HUES6 (cell line): ENCODE data around the gene DYNC2I2.
"Not testable (repeated sequence)": the region's sequence is repeated elsewhere in the genome, so short reads cannot be mapped to it uniquely, and the experiment has no call there.

Experiments used
- H3K27ac ChIP-seq: 2 replicates; pipeline ENCODE4 v1.7.0; 2013; ENCODE audit warnings: low read depth, mild to moderate bottlenecking, low read length, inconsistent platforms
- H3K27me3 ChIP-seq: 2 replicates; pipeline ENCODE4 v1.6.1; 2013; ENCODE audit warnings: low read length; ENCODE audit not compliant: control insufficient read depth, insufficient read depth
- H3K36me3 ChIP-seq: 2 replicates; pipeline ENCODE4 v1.6.1; 2013; ENCODE audit warnings: low read length; ENCODE audit not compliant: control insufficient read depth, insufficient read depth
- H3K4me1 ChIP-seq: 2 replicates; pipeline ENCODE4 v1.6.1; 2013; ENCODE audit warnings: low read length; ENCODE audit not compliant: control insufficient read depth, insufficient read depth
- H3K4me3 ChIP-seq: 2 replicates; pipeline ENCODE4 v1.5.1; 2013; ENCODE audit warnings: low read depth, low read length
- H3K9ac ChIP-seq: one replicate; pipeline ENCODE4 v1.6.1; 2013; ENCODE audit warnings: mild to moderate bottlenecking, low read length
- H3K9me3 ChIP-seq: 2 replicates; pipeline ENCODE4 v1.6.1; 2013; ENCODE audit warnings: low read depth, low read length; ENCODE audit not compliant: control insufficient read depth, insufficient read depth

Gene DYNC2I2

DNA sequence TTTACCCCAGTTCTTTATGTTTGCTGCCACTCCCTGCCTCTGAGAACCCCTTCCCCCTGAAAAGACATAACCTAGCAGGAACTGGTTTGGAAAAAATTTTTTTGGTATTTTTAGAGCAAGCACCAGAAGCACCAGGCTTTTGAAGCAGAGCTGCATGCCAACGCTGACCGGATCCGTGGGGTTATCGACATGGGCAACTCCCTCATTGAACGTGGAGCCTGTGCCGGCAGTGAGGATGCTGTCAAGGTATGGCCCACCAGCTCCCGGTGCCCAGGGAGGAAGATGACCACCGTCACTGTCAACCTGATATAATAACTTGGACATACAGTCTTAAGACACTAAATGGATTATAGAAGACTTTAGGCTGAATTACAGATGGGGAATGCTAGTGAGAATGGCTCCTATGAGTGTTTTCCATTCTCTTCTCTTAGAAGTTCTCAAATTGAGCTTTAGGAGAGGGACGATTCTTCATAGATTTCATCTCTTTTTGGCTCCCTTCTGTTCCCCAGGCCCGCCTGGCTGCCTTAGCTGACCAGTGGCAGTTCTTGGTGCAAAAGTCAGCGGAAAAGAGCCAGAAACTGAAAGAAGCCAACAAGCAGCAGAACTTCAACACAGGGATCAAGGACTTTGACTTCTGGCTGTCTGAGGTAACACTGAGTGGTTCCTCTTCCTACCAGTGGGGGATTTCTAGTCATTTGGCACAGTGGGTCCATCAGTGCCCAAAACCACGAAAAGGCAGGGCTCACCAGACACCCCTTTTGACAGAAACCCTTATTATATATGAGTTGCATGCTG, 44.9 kb downstream of the DYNC2I2 start:
- Histone ChIP-seq H3K27ac (no peak overlapping the region), H3K27me3 (no peaks in the 10 kb centered on the region), H3K9me3 (no peaks in the 10 kb centered on the region), H3K9ac (no peak overlapping the region), H3K36me3 (peaks cover 96% of the 10 kb centered on the region), H3K4me3 (no peak overlapping the region), H3K4me1 (no peaks in the 10 kb centered on the region)

DNA sequence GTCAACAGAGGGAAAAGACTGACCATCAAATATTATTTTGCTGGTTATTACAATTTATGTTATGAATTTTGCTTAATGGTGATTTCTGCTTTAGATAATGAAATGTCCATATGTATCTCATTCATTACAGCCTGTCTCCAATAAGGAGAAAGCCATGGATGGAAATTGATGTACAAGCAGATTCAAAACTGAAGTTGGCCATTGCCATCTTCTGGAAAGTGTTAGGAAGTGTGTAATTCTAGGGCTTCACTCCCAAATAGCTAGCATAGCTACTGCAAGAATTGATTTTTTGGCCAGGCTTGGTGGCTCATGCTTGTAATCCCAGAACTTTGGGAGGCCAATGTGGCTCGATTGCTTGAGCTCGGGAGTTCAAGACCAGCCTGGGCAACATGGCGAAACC, 45.8 kb downstream of the DYNC2I2 start:
- peaks cover 96% of the 10 kb centered on the region for H3K36me3 ChIP-seq

DNA sequence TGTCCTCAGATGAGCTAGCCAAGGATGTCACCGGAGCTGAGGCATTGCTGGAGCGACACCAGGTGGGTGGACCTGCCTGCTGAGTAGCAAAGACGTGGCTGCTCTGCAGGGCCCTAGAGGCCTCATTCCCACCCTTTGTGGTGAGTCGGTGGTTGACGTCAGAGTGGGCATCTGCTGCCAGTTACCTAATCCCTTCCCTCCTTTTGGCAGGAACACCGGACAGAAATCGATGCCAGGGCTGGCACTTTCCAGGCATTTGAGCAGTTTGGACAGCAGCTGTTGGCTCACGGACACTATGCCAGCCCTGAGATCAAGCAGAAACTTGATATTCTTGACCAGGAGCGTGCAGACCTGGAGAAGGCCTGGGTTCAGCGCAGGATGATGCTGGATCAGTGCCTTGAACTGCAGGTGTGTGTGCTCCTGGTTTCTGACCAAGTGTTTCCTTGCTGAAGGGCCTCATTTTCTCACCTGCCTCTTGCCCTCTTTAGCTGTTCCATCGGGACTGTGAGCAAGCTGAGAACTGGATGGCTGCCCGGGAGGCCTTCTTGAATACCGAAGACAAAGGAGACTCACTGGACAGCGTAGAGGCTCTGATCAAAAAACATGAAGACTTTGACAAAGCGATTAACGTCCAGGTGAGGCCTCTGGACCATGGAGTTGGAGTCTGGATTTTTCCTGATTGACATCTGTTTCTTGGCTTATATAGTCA, 48.9 kb downstream of the DYNC2I2 start:
- no peak overlapping the region for H3K27ac ChIP-seq
- H3K9ac ChIP-seq, result no peak overlapping the region
- H3K9me3 ChIP-seq, result no peaks in the 10 kb centered on the region
- no peaks in the 10 kb centered on the region for H3K4me1 ChIP-seq
- no peak overlapping the region for H3K4me3 ChIP-seq
- peaks cover 92% of the 10 kb centered on the region for H3K36me3 ChIP-seq
- no peaks in the 10 kb centered on the region for H3K27me3 ChIP-seq

More for the DNA sequence above, 45.8 kb downstream of the DYNC2I2 start:
- no peaks in the 10 kb centered on the region for H3K9me3 ChIP-seq
- H3K4me1 ChIP-seq, result no peaks in the 10 kb centered on the region
- H3K4me3 ChIP-seq, result no peak overlapping the region
- H3K27ac ChIP-seq, result no peak overlapping the region
- no peaks in the 10 kb centered on the region for H3K27me3 ChIP-seq
- no peak overlapping the region for H3K9ac ChIP-seq

DNA sequence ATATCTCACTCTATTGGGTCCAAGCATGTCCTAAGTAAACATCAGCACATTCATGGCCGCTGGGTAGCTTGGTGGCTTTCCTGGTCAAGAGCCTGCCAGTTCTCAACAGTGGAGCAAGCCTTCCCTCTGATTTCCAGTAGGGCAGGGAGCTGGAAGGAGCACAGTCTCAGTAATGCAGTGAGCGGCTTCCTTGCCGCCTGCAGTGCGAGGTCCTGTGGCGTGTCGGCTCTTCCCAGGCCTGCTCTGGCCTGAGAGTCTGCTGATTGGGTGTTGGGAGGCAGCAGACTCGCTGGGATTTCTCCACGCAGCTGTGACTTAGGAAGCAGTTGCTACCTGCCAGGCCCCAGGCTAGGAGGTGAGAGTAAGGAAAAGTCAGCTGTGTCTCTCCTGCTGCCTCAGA, 53.0 kb downstream of the DYNC2I2 start:
- H3K9ac ChIP-seq, result peak overlapping the region; percentile 26
- H3K27me3 ChIP-seq, result no peaks in the 10 kb centered on the region
- H3K36me3 ChIP-seq, result peaks cover 86% of the 10 kb centered on the region
- no peak overlapping the region for H3K27ac ChIP-seq
- no peak overlapping the region for H3K4me3 ChIP-seq
- no peaks in the 10 kb centered on the region for H3K4me1 ChIP-seq
- H3K9me3 ChIP-seq, result no peaks in the 10 kb centered on the region

DNA sequence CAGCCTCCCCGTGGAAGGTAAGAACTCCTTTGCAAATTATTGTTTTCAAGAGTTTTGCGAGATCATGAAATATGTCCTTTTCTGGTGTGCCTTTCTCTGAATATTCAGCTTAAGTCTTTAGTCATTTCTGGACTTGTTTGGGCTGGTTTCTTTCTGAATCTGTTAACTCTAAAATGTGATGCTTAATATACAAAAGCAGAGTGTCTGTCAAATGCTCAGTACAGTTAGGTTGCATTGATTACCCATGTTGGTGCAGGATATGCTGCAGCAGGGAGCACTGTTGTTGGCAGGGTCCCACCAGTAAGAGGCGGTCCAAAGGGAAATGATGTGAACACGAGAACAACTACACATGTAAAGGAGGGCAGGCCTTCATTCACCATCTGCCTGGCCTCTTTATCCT, 56.5 kb downstream of the DYNC2I2 start:
- Histone ChIP-seq H3K27ac (no peak overlapping the region), H3K4me1 (no peaks in the 10 kb centered on the region), H3K36me3 (peaks cover 82% of the 10 kb centered on the region), H3K9me3 (no peaks in the 10 kb centered on the region), H3K9ac (no peak overlapping the region), H3K4me3 (no peak overlapping the region), H3K27me3 (no peaks in the 10 kb centered on the region)

DNA sequence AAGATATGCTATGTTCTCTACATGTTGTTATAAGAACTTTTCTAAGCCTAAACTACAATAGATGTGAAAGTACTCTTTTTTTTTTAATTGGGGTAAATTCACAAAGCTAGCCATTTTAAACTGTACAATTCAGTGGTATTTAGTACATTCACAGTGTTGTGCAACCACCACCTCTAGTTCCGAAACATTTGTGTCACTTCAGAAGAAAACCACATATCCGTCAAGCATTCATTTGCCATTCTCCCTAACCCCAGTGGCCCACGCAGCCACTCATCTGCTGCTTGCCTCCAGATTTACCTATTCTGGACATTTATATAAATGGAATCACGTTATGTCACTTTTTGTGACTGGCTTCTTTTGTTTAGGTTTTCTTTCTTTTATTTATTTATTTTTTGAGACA, 61.2 kb downstream of the DYNC2I2 start:
- no peaks in the 10 kb centered on the region for H3K27me3 ChIP-seq
- H3K36me3 ChIP-seq, result peaks cover 88% of the 10 kb centered on the region
- H3K4me3 ChIP-seq, result no peak overlapping the region
- no peak overlapping the region for H3K27ac ChIP-seq
- H3K9ac ChIP-seq, result no peak overlapping the region
- H3K4me1 ChIP-seq, result no peaks in the 10 kb centered on the region
- no peaks in the 10 kb centered on the region for H3K9me3 ChIP-seq

DNA sequence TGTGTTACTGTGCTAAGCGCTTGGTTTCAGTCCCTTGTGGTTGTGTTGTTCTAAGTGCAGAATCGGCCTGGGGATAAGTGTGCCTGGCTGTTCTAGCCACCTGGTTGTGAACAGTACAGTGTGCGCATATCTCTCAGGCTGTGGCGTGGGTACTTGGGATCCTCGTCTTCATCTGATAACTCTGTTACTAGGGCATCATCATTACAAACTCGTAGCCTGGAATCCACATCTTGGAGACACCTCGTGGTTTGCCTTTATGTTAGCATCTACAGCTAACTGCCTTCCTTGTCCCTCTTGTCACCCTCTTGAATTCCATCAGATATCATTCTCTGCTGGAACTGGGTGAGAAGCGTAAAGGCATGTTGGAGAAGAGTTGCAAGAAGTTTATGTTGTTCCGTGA, 62.8 kb downstream of the DYNC2I2 start:
- H3K27ac ChIP-seq, result no peak overlapping the region
- H3K27me3 ChIP-seq, result no peaks in the 10 kb centered on the region
- H3K36me3 ChIP-seq, result peaks cover 84% of the 10 kb centered on the region
- no peak overlapping the region for H3K9ac ChIP-seq
- no peaks in the 10 kb centered on the region for H3K4me1 ChIP-seq
- H3K9me3 ChIP-seq, result no peaks in the 10 kb centered on the region
- no peak overlapping the region for H3K4me3 ChIP-seq

DNA sequence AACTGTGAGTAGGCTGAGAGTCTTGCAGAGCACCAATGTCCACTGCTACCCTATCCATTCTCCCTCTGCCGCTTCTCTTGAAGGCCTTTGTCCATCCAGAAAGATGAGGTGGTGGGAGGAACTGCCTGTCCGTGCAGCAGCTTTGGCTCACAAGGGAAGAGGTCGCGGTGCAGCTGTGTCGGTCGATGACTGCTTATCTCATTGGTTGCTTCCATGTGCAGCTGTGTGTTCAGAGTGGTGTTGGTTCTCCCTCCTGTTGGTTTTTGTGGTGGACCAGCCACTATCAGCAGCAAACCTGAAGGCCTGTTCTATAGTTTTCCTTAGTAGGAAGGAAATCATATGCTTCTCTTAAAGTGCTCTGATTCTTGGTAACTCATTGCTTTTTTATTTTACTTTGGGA, 63.6 kb downstream of the DYNC2I2 start:
- H3K27me3 ChIP-seq, result no peaks in the 10 kb centered on the region
- H3K9ac ChIP-seq, result no peak overlapping the region
- no peak overlapping the region for H3K27ac ChIP-seq
- no peaks in the 10 kb centered on the region for H3K4me1 ChIP-seq
- peaks cover 84% of the 10 kb centered on the region for H3K36me3 ChIP-seq
- H3K9me3 ChIP-seq, result no peaks in the 10 kb centered on the region
- H3K4me3 ChIP-seq, result no peak overlapping the region

DNA sequence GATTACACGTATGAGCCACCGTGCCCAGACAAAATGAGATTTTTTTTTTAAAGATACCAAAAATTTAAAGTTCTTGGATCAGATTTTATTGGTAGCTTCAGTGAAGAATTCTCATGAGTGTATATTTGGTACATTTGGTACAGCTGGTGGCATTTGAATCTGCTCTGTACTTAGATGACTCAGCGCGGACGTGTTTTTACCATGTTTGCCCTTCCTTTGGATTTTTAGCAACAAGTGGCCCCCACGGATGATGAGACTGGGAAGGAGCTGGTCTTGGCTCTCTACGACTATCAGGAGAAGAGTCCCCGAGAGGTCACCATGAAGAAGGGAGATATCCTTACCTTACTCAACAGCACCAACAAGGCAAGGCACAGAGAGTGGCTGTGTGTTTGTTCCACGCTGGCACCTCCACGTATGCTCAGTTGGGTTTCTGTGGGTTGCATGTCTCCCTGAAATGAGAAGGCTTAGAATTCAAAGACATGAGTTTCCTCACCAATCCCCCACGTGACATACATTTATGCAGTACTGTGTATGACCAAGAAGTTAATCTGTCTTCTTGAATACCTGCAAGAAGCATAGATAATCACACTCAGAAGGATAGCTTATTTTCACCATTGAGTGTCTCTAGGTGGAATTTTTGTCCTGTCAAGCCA, 67.9 kb downstream of the DYNC2I2 start:
- H3K27me3 ChIP-seq, result no peaks in the 10 kb centered on the region
- no peaks in the 10 kb centered on the region for H3K9me3 ChIP-seq
- peaks cover 91% of the 10 kb centered on the region for H3K36me3 ChIP-seq
- no peak overlapping the region for H3K27ac ChIP-seq
- H3K4me3 ChIP-seq, result no peak overlapping the region
- H3K9ac ChIP-seq, result no peak overlapping the region
- H3K4me1 ChIP-seq, result no peaks in the 10 kb centered on the region

DNA sequence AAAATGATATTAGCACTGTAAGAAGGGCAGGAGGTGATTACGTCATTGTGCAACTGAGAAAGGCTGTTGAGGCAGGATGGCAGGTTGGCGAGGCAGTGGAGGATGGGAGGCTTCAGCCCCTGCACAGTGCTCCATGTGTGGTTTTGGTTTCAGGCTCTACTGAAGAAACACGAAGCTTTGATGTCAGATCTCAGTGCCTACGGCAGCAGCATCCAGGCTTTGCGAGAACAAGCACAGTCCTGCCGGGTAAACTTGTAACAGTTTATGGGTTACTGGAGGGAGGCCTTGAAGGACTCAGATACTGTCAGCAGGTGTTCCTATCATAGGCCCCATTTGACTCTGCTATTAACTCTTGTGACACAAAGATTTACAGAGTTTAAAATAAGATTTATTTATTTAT, 69.2 kb downstream of the DYNC2I2 start:
- H3K36me3 ChIP-seq, result peaks cover 91% of the 10 kb centered on the region
- no peaks in the 10 kb centered on the region for H3K9me3 ChIP-seq
- H3K4me3 ChIP-seq, result no peak overlapping the region
- no peaks in the 10 kb centered on the region for H3K27me3 ChIP-seq
- H3K4me1 ChIP-seq, result no peaks in the 10 kb centered on the region
- H3K27ac ChIP-seq, result no peak overlapping the region
- no peak overlapping the region for H3K9ac ChIP-seq

DNA sequence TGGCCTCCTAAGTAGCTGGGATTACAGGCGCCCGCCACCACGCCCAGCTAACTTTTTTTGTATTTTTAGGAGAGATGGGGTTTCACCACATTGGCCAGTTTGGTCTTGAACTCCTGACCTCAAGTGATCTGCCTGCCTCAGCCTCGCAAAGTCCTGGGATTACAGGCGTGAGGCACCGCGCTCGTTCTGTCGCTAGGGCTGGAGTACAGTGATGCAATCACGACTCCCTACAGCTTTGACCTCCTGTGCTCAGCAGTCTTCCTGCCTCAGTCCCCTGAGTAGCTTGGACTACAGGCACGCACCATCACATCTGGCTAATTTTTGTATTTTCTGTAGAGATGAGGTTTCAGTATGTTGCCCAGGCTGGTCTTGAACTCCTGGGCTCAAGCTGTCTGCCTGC, 69.7 kb downstream of the DYNC2I2 start:
- H3K4me3 ChIP-seq, H3K9ac ChIP-seq, H3K27ac ChIP-seq, H3K4me1 ChIP-seq, H3K27me3 ChIP-seq, H3K9me3 ChIP-seq: not testable (repeated sequence)
- peaks cover 93% of the 10 kb centered on the region for H3K36me3 ChIP-seq
